DOHH2 (cell line): ENCODE measurements around the gene EEIG1.
A peak's percentile ranks its signal among the peaks of the same experiment; 100 is the strongest.

Source experiments
- H3F3A ChIP-seq: fragments of 200-600 bp; sonication (generic), shearing (Covaris generic); 2 replicates; pipeline ENCODE4 v1.6.0; 2016; ENCODE audit warnings: antibody characterized with exemption, mild to moderate bottlenecking; ENCODE audit not compliant: control insufficient read depth, insufficient read depth
- H3K27ac ChIP-seq: fragments of 200-600 bp; sonication (generic); 2 replicates; pipeline ENCODE4 v1.5.1; 2014; ENCODE audit warnings: low read depth, mild to moderate bottlenecking, low read length, moderate library complexity
- H3K27me3 ChIP-seq: fragments of 200-600 bp; sonication (generic); 2 replicates; pipeline ENCODE4 v1.6.1; 2014; ENCODE audit warnings: mild to moderate bottlenecking, low read length, mixed read lengths; ENCODE audit not compliant: control insufficient read depth
- H3K36me3 ChIP-seq: fragments of 200-600 bp; sonication (generic); 2 replicates; pipeline ENCODE4 v1.6.1; 2014; ENCODE audit warnings: mild to moderate bottlenecking, low read length, moderate library complexity, mixed read lengths; ENCODE audit not compliant: control insufficient read depth
- H3K4me1 ChIP-seq: fragments of 200-600 bp; sonication (generic); 2 replicates; pipeline ENCODE4 v1.6.1; 2014; ENCODE audit warnings: mild to moderate bottlenecking, low read length, mixed read lengths; ENCODE audit not compliant: control insufficient read depth
- H3K4me2 ChIP-seq: fragments of 200-600 bp; sonication (generic); 2 replicates; pipeline ENCODE4 v1.6.0; 2014; ENCODE audit warnings: mild to moderate bottlenecking, low read length, moderate library complexity
- H3K4me3 ChIP-seq: fragments of 200-600 bp; sonication (generic); 2 replicates; pipeline ENCODE4 v1.5.1; 2014; ENCODE audit warnings: mild to moderate bottlenecking, low read length, mixed read lengths
- H3K79me2 ChIP-seq: fragments of 200-600 bp; sonication (generic); 2 replicates; pipeline ENCODE4 v1.6.1; 2014; ENCODE audit warnings: mild to moderate bottlenecking, low read length, mixed read lengths; ENCODE audit not compliant: control insufficient read depth
- H3K9me2 ChIP-seq: fragments of 200-600 bp; sonication (generic); replicated peaks from 2 replicates; pipeline ENCODE4 v1.6.1; 2014; ENCODE audit warnings: mild to moderate bottlenecking, low read length, mixed read lengths; ENCODE audit not compliant: control insufficient read depth
- H3K9me3 ChIP-seq: fragments of 200-600 bp; sonication (generic); 2 replicates; pipeline ENCODE4 v1.6.1; 2014; ENCODE audit warnings: antibody characterized with exemption, low read length, mixed read lengths; ENCODE audit not compliant: control insufficient read depth, insufficient read depth
- H4K20me1 ChIP-seq: fragments of 200-600 bp; sonication (generic); 2 replicates; pipeline ENCODE4 v1.6.0; 2014; ENCODE audit warnings: low read depth, mild to moderate bottlenecking, antibody characterized with exemption, low read length, moderate library complexity; ENCODE audit not compliant: control insufficient read depth, insufficient read depth
- EZH2phosphoT487 ChIP-seq: fragments of 200-600 bp; sonication (generic); IDR thresholded peaks from 2 replicates; pipeline ENCODE4 v1.6.1; 2017; ENCODE audit warnings: borderline replicate concordance, mild to moderate bottlenecking, antibody characterized with exemption, low read length, moderate library complexity, mixed read lengths
- TF ChIP-seq, protein P1 (sequence below): fragments of 200-600 bp; sonication (generic); IDR thresholded peaks from one replicate; pipeline ENCODE4 v1.5.1; 2014; ENCODE audit warnings: antibody characterized with exemption, mild to moderate bottlenecking, low read depth, low read length; ENCODE audit not compliant: poor library complexity, severe bottlenecking

Gene EEIG1

DNA sequence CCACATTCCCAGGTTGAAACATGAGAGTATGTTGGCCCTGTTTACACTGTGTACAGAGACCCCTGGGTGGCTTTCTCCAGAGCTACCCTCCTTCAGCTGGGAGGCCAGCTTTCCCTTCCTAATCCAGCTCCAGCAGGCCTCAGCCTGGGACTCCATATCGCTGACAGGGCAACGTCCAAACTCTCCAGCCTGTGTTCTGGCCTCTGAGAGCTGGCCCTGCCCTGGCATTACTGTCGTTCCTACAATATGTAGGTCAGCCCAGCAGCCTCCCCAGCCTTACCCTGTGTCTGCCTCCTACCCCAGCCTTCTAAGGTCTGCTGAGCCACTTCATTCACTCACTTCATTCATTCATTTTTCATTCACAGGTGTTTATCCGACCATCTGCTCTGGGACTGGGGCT lies 8.3 kb upstream of the EEIG1 start:
- no peaks in the 10 kb centered on the region for H3K27me3 ChIP-seq
- no peaks in the 10 kb centered on the region for H4K20me1 ChIP-seq
- H3K4me1 ChIP-seq: peaks cover 62% of the 10 kb centered on the region
- no peak overlapping the region for H3K4me3 ChIP-seq
- H3K36me3 ChIP-seq: no peaks in the 10 kb centered on the region
- TF ChIP-seq, protein P1, sequence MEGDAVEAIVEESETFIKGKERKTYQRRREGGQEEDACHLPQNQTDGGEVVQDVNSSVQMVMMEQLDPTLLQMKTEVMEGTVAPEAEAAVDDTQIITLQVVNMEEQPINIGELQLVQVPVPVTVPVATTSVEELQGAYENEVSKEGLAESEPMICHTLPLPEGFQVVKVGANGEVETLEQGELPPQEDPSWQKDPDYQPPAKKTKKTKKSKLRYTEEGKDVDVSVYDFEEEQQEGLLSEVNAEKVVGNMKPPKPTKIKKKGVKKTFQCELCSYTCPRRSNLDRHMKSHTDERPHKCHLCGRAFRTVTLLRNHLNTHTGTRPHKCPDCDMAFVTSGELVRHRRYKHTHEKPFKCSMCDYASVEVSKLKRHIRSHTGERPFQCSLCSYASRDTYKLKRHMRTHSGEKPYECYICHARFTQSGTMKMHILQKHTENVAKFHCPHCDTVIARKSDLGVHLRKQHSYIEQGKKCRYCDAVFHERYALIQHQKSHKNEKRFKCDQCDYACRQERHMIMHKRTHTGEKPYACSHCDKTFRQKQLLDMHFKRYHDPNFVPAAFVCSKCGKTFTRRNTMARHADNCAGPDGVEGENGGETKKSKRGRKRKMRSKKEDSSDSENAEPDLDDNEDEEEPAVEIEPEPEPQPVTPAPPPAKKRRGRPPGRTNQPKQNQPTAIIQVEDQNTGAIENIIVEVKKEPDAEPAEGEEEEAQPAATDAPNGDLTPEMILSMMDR: no peak
- TF ChIP-seq EZH2phosphoT487: no peak
- peaks cover 7% of the 10 kb centered on the region for H3K79me2 ChIP-seq
- H3K27ac ChIP-seq: 0 out of 2 replicates have a peak overlapping the region, but pooled peaks have one; percentile 64
- no peaks in the 10 kb centered on the region for H3K9me3 ChIP-seq
- H3K4me2 ChIP-seq: no peak overlapping the region
- peaks cover 15% of the 10 kb centered on the region for H3F3A ChIP-seq
- H3K9me2 ChIP-seq: no peaks in the 10 kb centered on the region

DNA sequence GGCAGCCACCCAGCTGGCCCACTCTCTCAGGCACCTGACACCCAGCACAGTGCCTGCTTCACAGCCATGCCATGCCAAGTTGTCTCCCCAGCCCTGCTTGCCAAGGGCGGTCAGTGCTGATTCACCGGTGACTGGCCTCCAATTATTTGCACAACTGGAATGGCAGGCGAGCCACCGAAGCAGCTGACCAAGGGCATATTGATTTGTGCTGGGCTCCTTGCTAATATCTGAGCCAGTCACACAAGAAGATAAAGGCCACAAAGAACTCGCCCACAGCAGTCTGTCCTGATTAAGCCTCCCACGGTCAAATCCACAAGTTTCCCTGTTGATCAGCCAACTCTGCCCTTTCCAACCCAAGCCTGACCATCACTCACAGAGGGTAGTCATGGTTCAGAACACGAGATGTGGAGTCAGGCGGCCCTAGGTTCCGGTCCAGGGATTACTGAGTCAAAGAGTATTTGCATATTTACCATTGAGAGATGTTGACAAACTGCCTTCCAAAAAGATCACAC lies 6.4 kb upstream of the EEIG1 start:
- peaks cover 30% of the 10 kb centered on the region for H3F3A ChIP-seq
- H3K79me2 ChIP-seq: peaks cover 17% of the 10 kb centered on the region
- H3K4me2 ChIP-seq: peak overlapping the region; percentile 65
- H3K36me3 ChIP-seq: peaks cover 6% of the 10 kb centered on the region; the same call in 1 of the 2 replicates
- no peaks in the 10 kb centered on the region for H3K9me3 ChIP-seq
- TF ChIP-seq, protein P1: no peak
- TF ChIP-seq EZH2phosphoT487: no peak
- peak overlapping the region; percentile 54 for H3K4me3 ChIP-seq
- H3K4me1 ChIP-seq: peaks cover 80% of the 10 kb centered on the region
- no peaks in the 10 kb centered on the region for H3K27me3 ChIP-seq
- H3K9me2 ChIP-seq: no peaks in the 10 kb centered on the region
- no peaks in the 10 kb centered on the region for H4K20me1 ChIP-seq
- H3K27ac ChIP-seq: peak overlapping the region; percentile 64

DNA sequence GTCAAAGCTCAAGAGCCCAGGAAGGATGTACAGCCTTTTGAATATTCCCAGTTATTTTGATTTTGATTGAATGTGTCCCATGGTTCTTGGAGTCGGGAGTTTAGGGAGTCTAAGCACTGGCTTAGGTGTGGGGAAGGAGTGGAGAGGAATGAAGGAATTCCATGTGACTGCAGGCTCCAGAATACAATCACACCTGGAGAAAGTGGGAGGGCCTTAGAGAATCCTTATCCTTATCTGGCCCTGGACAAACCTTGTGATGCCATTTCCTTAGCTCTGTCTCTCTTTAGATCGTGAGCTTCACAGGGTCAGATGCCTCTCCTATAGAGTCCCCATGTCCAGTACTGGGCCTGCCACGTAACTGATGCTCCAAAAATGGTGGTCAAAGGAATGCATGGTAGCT lies 4.2 kb upstream of the EEIG1 start:
- peak overlapping the region; percentile 19 for H3K4me3 ChIP-seq
- peaks cover 30% of the 10 kb centered on the region for H3F3A ChIP-seq
- H3K79me2 ChIP-seq: peaks cover 32% of the 10 kb centered on the region
- no peaks in the 10 kb centered on the region for H3K27me3 ChIP-seq
- H3K4me1 ChIP-seq: peaks cover 71% of the 10 kb centered on the region
- no peaks in the 10 kb centered on the region for H3K9me2 ChIP-seq
- H3K4me2 ChIP-seq: peak overlapping the region; percentile 89
- H4K20me1 ChIP-seq: no peaks in the 10 kb centered on the region
- TF ChIP-seq, protein P1: no peak
- no peak for TF ChIP-seq EZH2phosphoT487
- peaks cover 9% of the 10 kb centered on the region for H3K36me3 ChIP-seq
- peak overlapping the region; percentile 97 for H3K27ac ChIP-seq
- H3K9me3 ChIP-seq: no peaks in the 10 kb centered on the region
